Measurements from ENCODE around the gene TEN1. TPM values are rescaled to one million over a fixed set of nuclear protein-coding genes. Genes with fewer than 3 reads are reported as not detected.

Gene TEN1
- total RNA-seq, 2 donors from 2014 or later: 6.0 to 8.1 TPM

DNA sequence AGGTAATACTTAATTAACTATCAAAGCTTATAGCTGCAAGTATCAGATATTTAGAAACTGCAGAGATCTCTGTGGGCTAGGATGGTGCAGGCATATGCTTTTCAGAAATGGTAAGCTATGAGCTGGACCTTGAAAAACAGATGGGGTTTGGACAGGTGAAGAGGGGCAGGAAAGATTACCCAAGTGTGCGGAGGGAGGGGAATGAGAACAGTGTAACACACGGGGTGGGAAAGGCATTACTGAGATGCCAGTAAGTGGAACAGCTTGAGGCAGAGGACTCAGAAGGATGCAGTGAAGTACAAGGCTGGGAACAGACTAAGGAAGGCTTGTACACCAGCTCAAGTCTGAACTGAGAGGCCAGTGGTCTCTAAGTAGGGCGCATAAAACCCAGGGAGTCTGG lies 70.2 kb downstream of the TEN1 start:
- TF ChIP-seq, protein P1, sequence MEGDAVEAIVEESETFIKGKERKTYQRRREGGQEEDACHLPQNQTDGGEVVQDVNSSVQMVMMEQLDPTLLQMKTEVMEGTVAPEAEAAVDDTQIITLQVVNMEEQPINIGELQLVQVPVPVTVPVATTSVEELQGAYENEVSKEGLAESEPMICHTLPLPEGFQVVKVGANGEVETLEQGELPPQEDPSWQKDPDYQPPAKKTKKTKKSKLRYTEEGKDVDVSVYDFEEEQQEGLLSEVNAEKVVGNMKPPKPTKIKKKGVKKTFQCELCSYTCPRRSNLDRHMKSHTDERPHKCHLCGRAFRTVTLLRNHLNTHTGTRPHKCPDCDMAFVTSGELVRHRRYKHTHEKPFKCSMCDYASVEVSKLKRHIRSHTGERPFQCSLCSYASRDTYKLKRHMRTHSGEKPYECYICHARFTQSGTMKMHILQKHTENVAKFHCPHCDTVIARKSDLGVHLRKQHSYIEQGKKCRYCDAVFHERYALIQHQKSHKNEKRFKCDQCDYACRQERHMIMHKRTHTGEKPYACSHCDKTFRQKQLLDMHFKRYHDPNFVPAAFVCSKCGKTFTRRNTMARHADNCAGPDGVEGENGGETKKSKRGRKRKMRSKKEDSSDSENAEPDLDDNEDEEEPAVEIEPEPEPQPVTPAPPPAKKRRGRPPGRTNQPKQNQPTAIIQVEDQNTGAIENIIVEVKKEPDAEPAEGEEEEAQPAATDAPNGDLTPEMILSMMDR (IDR thresholded peaks at IDR 0.05): no peak
- no peaks in the 10 kb centered on the region for H3K27me3 ChIP-seq (replicated peaks; ENCODE audit: insufficient read depth)
- H3K4me1 ChIP-seq (ENCODE audit: control insufficient read depth in 1 of 2, low read depth in 2 of 2): no peaks in the 10 kb centered on the region
- H3K9me3 ChIP-seq: no peaks in the 10 kb centered on the region
- no peak overlapping the region for H3K27ac ChIP-seq
- DNase-seq (ENCODE audit: low spot score) (no peak), ATAC-seq (ENCODE audit: insufficient number of reproducible peaks, low FRiP score, low read depth) (no peak)
- H3K4me3 ChIP-seq: no peak overlapping the region
- H3K36me3 ChIP-seq: peaks cover 65% of the 10 kb centered on the region

DNA sequence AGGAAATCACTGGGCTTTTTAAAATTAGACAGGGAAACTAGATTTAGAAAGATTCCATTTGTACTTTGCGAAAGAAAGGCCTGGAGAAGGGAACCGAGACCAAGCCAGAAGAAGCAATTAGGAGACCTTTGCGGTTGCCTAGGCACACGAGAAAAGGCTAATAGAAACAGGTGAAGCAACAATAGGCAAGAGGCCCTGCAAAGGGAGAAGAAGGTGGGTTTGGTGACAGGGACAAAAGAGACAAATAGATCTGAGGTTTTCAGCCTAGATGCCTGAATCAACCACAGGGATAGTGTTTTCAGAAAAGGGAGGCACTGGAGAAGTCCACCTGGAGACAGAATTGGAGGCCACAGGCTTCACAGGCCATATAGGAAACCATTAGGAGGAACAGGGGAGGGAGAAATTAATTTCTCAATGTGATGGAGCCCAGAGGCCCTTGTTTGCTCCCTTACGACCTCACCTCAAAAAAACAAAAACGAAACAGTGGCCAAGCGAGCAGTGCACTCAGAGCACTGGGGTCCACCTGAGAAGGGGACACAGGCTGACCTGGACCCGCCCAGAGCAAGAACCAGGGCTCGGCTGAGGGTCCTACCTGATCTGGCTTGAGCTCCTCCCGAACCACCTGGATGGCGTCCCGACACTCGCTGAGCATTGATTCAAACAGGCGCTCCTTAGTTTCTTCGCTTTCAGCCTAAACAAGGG lies 70.9 kb downstream of the TEN1 start:
- H3K27ac ChIP-seq: no peak overlapping the region

More for the DNA sequence above, 70.9 kb downstream of the TEN1 start:
- TF ChIP-seq, protein P1 (IDR thresholded peaks at IDR 0.05): no peak
- H3K9me3 ChIP-seq: no peaks in the 10 kb centered on the region
- peaks cover 58% of the 10 kb centered on the region for H3K36me3 ChIP-seq
- H3K27me3 ChIP-seq (replicated peaks; ENCODE audit: insufficient read depth): no peaks in the 10 kb centered on the region
- H3K4me1 ChIP-seq (ENCODE audit: control insufficient read depth in 1 of 2, low read depth in 2 of 2): no peaks in the 10 kb centered on the region
- H3K4me3 ChIP-seq: no peak overlapping the region
- DNase-seq (ENCODE audit: low spot score) (no peak), ATAC-seq (ENCODE audit: insufficient number of reproducible peaks, low FRiP score, low read depth) (no peak)

Other genes with a start within 250 kb of the TEN1 start
- gene GALK1, start 214.0 kb upstream of the TEN1 start, total RNA-seq: 10 to 100 TPM; 29.6 to 58.3 TPM
- 10 to 100 TPM; 31.0 to 51.7 TPM for gene UNK, start 194.4 kb upstream of the TEN1 start, total RNA-seq
- 10 to 100 TPM; 13.5 to 36.0 TPM for gene UNC13D, start 134.8 kb upstream of the TEN1 start, total RNA-seq
- gene WBP2, start 123.9 kb upstream of the TEN1 start, total RNA-seq: 10 to 100 TPM; 55.8 to 83.1 TPM
- 10 to 100 TPM; 58.9 to 94.0 TPM for gene TRIM47, start 100.7 kb upstream of the TEN1 start, total RNA-seq
- 10 to 100 TPM; 21.4 to 22.6 TPM for gene TRIM65, start 82.3 kb upstream of the TEN1 start, total RNA-seq
- gene MRPL38, start 74.4 kb upstream of the TEN1 start, total RNA-seq: 10 to 100 TPM; 42.4 to 56.2 TPM
- 1 to 10 TPM; 6.3 to 8.0 TPM for gene FBF1, start 38.2 kb upstream of the TEN1 start, total RNA-seq
- gene ACOX1, start 74 bp upstream of the TEN1 start, total RNA-seq: 10 to 100 TPM; 22.5 to 37.6 TPM
- 1 to 10 TPM; 3.2 to 4.9 TPM for gene CDK3, start 21.6 kb downstream of the TEN1 start, total RNA-seq
- gene EVPL, start 48.1 kb downstream of the TEN1 start, total RNA-seq: 1 to 10 TPM; 1.4 to 1.6 TPM
- 10 to 100 TPM; 19.1 to 39.9 TPM for gene SRP68, start 93.3 kb downstream of the TEN1 start, total RNA-seq
- 1 to 10 TPM in 1 of 2 donors, not detected in 1; 1.4 TPM for gene GALR2, start 95.5 kb downstream of the TEN1 start, total RNA-seq
- gene ZACN, start 99.9 kb downstream of the TEN1 start, total RNA-seq: not detected
- gene EXOC7, start 124.5 kb downstream of the TEN1 start, total RNA-seq: 10 to 100 TPM; 79.7 to 94.0 TPM
- not detected for gene FOXJ1, start 162.0 kb downstream of the TEN1 start, total RNA-seq

Measured in thoracic aorta (tissue), 2 donors.